Liver (tissue), 9 donors: ENCODE results near the gene CRABP2. TPM values are rescaled to one million over a fixed set of nuclear protein-coding genes. Genes with fewer than 3 reads are reported as not detected.

Experiments
- DNase-seq: peaks from one replicate; pipeline ENCODE4 v3.0.0-alpha.2; 2017; ENCODE audit warnings: low spot score
- H3K27ac ChIP-seq, 2 donors: one replicate each; pipeline ENCODE4 v1.7.0; 2013; ENCODE audit warnings: inconsistent platforms in 2 of 2, low read length in 2 of 2, control low read depth in 1 of 2, low read depth in 1 of 2, mild to moderate bottlenecking in 1 of 2
- H3K27me3 ChIP-seq, 4 donors: one replicate each; pipeline versions ENCODE4 v1.6.1 to v1.7.0; 2013; ENCODE audit warnings: low read length in 3 of 4, inconsistent platforms in 1 of 4, mild to moderate bottlenecking in 1 of 4, moderate library complexity in 1 of 4; ENCODE audit not compliant: control insufficient read depth in 4 of 4, insufficient read depth in 4 of 4
- H3K36me3 ChIP-seq, 4 donors: one replicate each; pipeline versions ENCODE4 v1.6.1 to v1.7.0; 2013; ENCODE audit warnings: low read length in 3 of 4, mild to moderate bottlenecking in 3 of 4, low read depth in 1 of 4, moderate library complexity in 1 of 4; ENCODE audit not compliant: control insufficient read depth in 4 of 4, insufficient read depth in 3 of 4
- H3K4me1 ChIP-seq, 4 donors: one replicate each; pipeline versions ENCODE4 v1.6.1 to v1.7.0; 2013; ENCODE audit warnings: low read length in 3 of 4, mild to moderate bottlenecking in 3 of 4, moderate library complexity in 1 of 4; ENCODE audit not compliant: control insufficient read depth in 4 of 4, insufficient read depth in 4 of 4
- H3K4me3 ChIP-seq, 3 donors: one replicate each; pipeline versions ENCODE4 v1.6.1 to v1.7.0; 2013; ENCODE audit warnings: low read length in 3 of 3, control low read depth in 1 of 3, low read depth in 1 of 3, mild to moderate bottlenecking in 1 of 3
- H3K9ac ChIP-seq, 2 donors: one replicate each; pipeline ENCODE4 v1.7.0; 2013; ENCODE audit warnings: low read length in 2 of 2, mild to moderate bottlenecking in 2 of 2, moderate library complexity in 2 of 2, control low read depth in 1 of 2, low read depth in 1 of 2
- H3K9me3 ChIP-seq, 4 donors: one replicate each; pipeline versions ENCODE4 v1.6.1 to v1.7.0; 2013; ENCODE audit warnings: low read length in 3 of 4; ENCODE audit not compliant: control insufficient read depth in 4 of 4
- EGR1 ChIP-seq, 2 donors: IDR thresholded peaks; 2 replicates each; pipeline ENCODE4 v1.6.1; 2016 to 2018; ENCODE audit warnings: antibody characterized with exemption in 2 of 2, low read depth in 2 of 2
- FOXA1 ChIP-seq: IDR thresholded peaks from 2 replicates; pipeline ENCODE4 v1.6.1; 2016; ENCODE audit warnings: antibody characterized with exemption
- FOXA2 ChIP-seq: IDR thresholded peaks from 2 replicates; pipeline ENCODE4 v1.6.1; 2016; ENCODE audit warnings: antibody characterized with exemption
- GABPA ChIP-seq, 2 donors: IDR thresholded peaks in 1 of 2; conservative IDR thresholded peaks in 1 of 2; 2 replicates each; pipeline ENCODE4 v1.6.1; 2016; ENCODE audit warnings: antibody characterized with exemption in 2 of 2, mild to moderate bottlenecking in 1 of 2, moderate library complexity in 1 of 2
- HNF4A ChIP-seq, 2 donors: conservative IDR thresholded peaks; 2 replicates each; pipeline ENCODE4 v1.6.1; 2016; ENCODE audit warnings: antibody characterized with exemption in 2 of 2, mild to moderate bottlenecking in 2 of 2
- HNF4G ChIP-seq: IDR thresholded peaks from 2 replicates; pipeline ENCODE4 v1.6.1; 2016; ENCODE audit warnings: antibody characterized with exemption
- JUND ChIP-seq, 2 donors: IDR thresholded peaks; 2 replicates each; pipeline ENCODE4 v1.6.1; 2016; ENCODE audit warnings: antibody characterized with exemption in 2 of 2
- MAX ChIP-seq: IDR thresholded peaks from 2 replicates; pipeline ENCODE4 v1.6.1; 2016; ENCODE audit warnings: antibody characterized with exemption
- RAD21 ChIP-seq, 2 donors: IDR thresholded peaks; 2 replicates each; pipeline ENCODE4 v1.6.1; 2016; ENCODE audit warnings: antibody characterized with exemption in 2 of 2, mild to moderate bottlenecking in 2 of 2
- SP1 ChIP-seq: IDR thresholded peaks from 2 replicates; pipeline ENCODE4 v1.6.1; 2018; ENCODE audit warnings: antibody characterized with exemption, mild to moderate bottlenecking
- WGBS: extraction: QIAGEN DNeasy Blood & Tissue Kit; methylation state at CpG from one replicate; pipeline ENCODE4 v1.1.7; 2013; 5-methylcytosine and 5-hydroxymethylcytosine counted together
- polyA plus RNA-seq, 2 donors: library from polyadenylated mRNA; stranded (reverse) in 1 of 2; unstranded in 1 of 2; fragments of 200-250 nt in 1 of 2; fragments of >200 nt in 1 of 2; fragmentation: Nextera tagmentation in 1 of 2; extraction: Ambion mirVana in 1 of 2; gene quantifications; one replicate each; pipeline versions ENCODE4 v1.2.1 to v1.2.3, GENCODE V29; 2013 to 2015
- total RNA-seq, 2 donors: library from RNA; depleted of rRNA; stranded (reverse); fragments of >200 nt; gene quantifications; one replicate each; pipeline ENCODE4 v1.2.3, GENCODE V29; 2014
- TF ChIP-seq, protein P1 (sequence below): IDR thresholded peaks from 2 replicates; pipeline ENCODE4 v1.6.1; 2016; ENCODE audit warnings: antibody characterized with exemption, mild to moderate bottlenecking
- TF ChIP-seq, protein P2 (sequence below): IDR thresholded peaks from 2 replicates; pipeline ENCODE4 v1.6.1; 2016; ENCODE audit warnings: antibody characterized with exemption
- TF ChIP-seq, protein P3 (sequence below): IDR thresholded peaks from 2 replicates; pipeline ENCODE4 v1.6.1; 2016; ENCODE audit warnings: antibody characterized with exemption
- donor health status: healthy.
- donor health status: healthy.
- donor health status: healthy.
- donor health status: healthy.
- donor health status: healthy.

The CRABP2 gene
- total and polyA plus RNA-seq, 4 donors: 0.14 to 0.22 TPM; not detected in 2

- H3K36me3 ChIP-seq: no peaks in the 10 kb centered on the region
- peaks cover 0 to 15% (median 11%) of the 10 kb centered on the region in 4 donors for H3K4me1 ChIP-seq
- no peak for DNase-seq
- no peak overlapping the region for H3K4me3 ChIP-seq
- H3K27me3 ChIP-seq: peaks cover 0 to 13% (median 5%) of the 10 kb centered on the region in 4 donors
- H3K9ac ChIP-seq: no peak overlapping the region
- H3K27ac ChIP-seq: no peak overlapping the region
- TF ChIP-seq, protein P1, sequence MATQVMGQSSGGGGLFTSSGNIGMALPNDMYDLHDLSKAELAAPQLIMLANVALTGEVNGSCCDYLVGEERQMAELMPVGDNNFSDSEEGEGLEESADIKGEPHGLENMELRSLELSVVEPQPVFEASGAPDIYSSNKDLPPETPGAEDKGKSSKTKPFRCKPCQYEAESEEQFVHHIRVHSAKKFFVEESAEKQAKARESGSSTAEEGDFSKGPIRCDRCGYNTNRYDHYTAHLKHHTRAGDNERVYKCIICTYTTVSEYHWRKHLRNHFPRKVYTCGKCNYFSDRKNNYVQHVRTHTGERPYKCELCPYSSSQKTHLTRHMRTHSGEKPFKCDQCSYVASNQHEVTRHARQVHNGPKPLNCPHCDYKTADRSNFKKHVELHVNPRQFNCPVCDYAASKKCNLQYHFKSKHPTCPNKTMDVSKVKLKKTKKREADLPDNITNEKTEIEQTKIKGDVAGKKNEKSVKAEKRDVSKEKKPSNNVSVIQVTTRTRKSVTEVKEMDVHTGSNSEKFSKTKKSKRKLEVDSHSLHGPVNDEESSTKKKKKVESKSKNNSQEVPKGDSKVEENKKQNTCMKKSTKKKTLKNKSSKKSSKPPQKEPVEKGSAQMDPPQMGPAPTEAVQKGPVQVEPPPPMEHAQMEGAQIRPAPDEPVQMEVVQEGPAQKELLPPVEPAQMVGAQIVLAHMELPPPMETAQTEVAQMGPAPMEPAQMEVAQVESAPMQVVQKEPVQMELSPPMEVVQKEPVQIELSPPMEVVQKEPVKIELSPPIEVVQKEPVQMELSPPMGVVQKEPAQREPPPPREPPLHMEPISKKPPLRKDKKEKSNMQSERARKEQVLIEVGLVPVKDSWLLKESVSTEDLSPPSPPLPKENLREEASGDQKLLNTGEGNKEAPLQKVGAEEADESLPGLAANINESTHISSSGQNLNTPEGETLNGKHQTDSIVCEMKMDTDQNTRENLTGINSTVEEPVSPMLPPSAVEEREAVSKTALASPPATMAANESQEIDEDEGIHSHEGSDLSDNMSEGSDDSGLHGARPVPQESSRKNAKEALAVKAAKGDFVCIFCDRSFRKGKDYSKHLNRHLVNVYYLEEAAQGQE: no peak
- TF ChIP-seq FOXA1 (no peak), SP1 (no peak), MAX (no peak), EGR1 (IDR thresholded peaks at IDR 0.05; ENCODE audit: low read depth in 2 of 2) (no peak), FOXA2 (no peak), HNF4G (no peak), RAD21 (IDR thresholded peaks at IDR 0.05) (no peak), GABPA (IDR thresholded peaks at IDR 0.05 in 1 of 2, conservative IDR thresholded peaks at IDR 0.05 in 1 of 2) (no peak)
- TF ChIP-seq, protein P2, sequence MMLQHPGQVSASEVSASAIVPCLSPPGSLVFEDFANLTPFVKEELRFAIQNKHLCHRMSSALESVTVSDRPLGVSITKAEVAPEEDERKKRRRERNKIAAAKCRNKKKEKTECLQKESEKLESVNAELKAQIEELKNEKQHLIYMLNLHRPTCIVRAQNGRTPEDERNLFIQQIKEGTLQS: no peak
- TF ChIP-seq, protein P3, sequence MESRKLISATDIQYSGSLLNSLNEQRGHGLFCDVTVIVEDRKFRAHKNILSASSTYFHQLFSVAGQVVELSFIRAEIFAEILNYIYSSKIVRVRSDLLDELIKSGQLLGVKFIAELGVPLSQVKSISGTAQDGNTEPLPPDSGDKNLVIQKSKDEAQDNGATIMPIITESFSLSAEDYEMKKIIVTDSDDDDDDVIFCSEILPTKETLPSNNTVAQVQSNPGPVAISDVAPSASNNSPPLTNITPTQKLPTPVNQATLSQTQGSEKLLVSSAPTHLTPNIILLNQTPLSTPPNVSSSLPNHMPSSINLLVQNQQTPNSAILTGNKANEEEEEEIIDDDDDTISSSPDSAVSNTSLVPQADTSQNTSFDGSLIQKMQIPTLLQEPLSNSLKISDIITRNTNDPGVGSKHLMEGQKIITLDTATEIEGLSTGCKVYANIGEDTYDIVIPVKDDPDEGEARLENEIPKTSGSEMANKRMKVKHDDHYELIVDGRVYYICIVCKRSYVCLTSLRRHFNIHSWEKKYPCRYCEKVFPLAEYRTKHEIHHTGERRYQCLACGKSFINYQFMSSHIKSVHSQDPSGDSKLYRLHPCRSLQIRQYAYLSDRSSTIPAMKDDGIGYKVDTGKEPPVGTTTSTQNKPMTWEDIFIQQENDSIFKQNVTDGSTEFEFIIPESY: no peak
- H3K9me3 ChIP-seq: no peaks in the 10 kb centered on the region
- WGBS: 61% methylated on average over 2 of the region's 2 CpGs
These were observed 50.1 kb downstream of the CRABP2 start for GRCh38 chr1:156655151-156655903.

GRCh38 chr1:156654700-156655099 lies 50.7 kb downstream of the CRABP2 start:
- H3K9ac ChIP-seq: no peak overlapping the region
- no peak overlapping the region for H3K27ac ChIP-seq
- H3K36me3 ChIP-seq: no peaks in the 10 kb centered on the region
- WGBS: 49% methylated on average over 1 of the region's 1 CpG
- DNase-seq: no peak
- peaks cover 0 to 13% (median 5%) of the 10 kb centered on the region in 4 donors for H3K27me3 ChIP-seq
- no peaks in the 10 kb centered on the region for H3K9me3 ChIP-seq
- no peak overlapping the region for H3K4me3 ChIP-seq
- peaks cover 0 to 13% (median 9%) of the 10 kb centered on the region in 4 donors for H3K4me1 ChIP-seq
- TF ChIP-seq HNF4G (no peak), FOXA2 (no peak), MAX (no peak), HNF4A (conservative IDR thresholded peaks at IDR 0.05) (no peak), JUND (IDR thresholded peaks at IDR 0.05) (no peak), SP1 (no peak)
- TF ChIP-seq, protein P3: no peak
